Activated CD4-positive, CD25-positive, alpha-beta regulatory T cell treated with anti-CD3 and anti-CD28 coated beads, Interleukin-2, amount 50 U/mL, for 72 hours (primary cell): ENCODE results near the gene TUFT1.
A peak's percentile ranks its signal among the peaks of the same experiment; 100 is the strongest.

Experiments
- DNase-seq: peaks from one replicate; pipeline ENCODE4 v3.0.0; 2021

Gene TUFT1

GRCh38 chr1:151539321-151540020, 638 bp upstream of the TUFT1 start:
- DNase-seq, result peak; percentile 41

GRCh38 chr1:151540982-151541377, 871 bp downstream of the TUFT1 start:
- DNase-seq, result no peak

- no peak for DNase-seq
These were observed 1.6 kb downstream of the TUFT1 start for GRCh38 chr1:151541752-151542151.

- DNase-seq, result no peak
These were observed 2.6 kb downstream of the TUFT1 start for GRCh38 chr1:151542710-151543129.

GRCh38 chr1:151545542-151545941, 5.4 kb downstream of the TUFT1 start:
- no peak for DNase-seq

- DNase-seq, result no peak
These were observed 6.2 kb downstream of the TUFT1 start for GRCh38 chr1:151546011-151546925.

GRCh38 chr1:151547119-151547899, 7.2 kb downstream of the TUFT1 start:
- no peak for DNase-seq

- no peak for DNase-seq
These were observed 7.8 kb downstream of the TUFT1 start for GRCh38 chr1:151547900-151548230.

GRCh38 chr1:151549199-151549598, 9.1 kb downstream of the TUFT1 start:
- no peak for DNase-seq

GRCh38 chr1:151553659-151554058, 13.6 kb downstream of the TUFT1 start:
- no peak for DNase-seq

- DNase-seq, result no peak
These were observed 15.9 kb downstream of the TUFT1 start for GRCh38 chr1:151556052-151556451.

GRCh38 chr1:151562661-151563060, 22.6 kb downstream of the TUFT1 start:
- DNase-seq, result no peak

- no peak for DNase-seq
These were observed 23.3 kb downstream of the TUFT1 start for GRCh38 chr1:151563376-151563775.

- DNase-seq, result no peak
These were observed 25.5 kb downstream of the TUFT1 start for GRCh38 chr1:151565502-151566189.

- no peak for DNase-seq
These were observed 28.5 kb downstream of the TUFT1 start for GRCh38 chr1:151568626-151569088.

- DNase-seq, result no peak
These were observed 30.7 kb downstream of the TUFT1 start for GRCh38 chr1:151570819-151571218.

GRCh38 chr1:151574575-151575529, 34.7 kb downstream of the TUFT1 start:
- no peak for DNase-seq

GRCh38 chr1:151577173-151577572, 37.1 kb downstream of the TUFT1 start:
- DNase-seq, result no peak

- no peak for DNase-seq
These were observed 38.8 kb downstream of the TUFT1 start for GRCh38 chr1:151578941-151579340.

GRCh38 chr1:151579436-151580225, 39.5 kb downstream of the TUFT1 start:
- DNase-seq, result no peak

- no peak for DNase-seq
These were observed 41.3 kb downstream of the TUFT1 start for GRCh38 chr1:151581451-151581850.
